Sigmoid colon (tissue), 7 donors: ENCODE results near the gene LHFPL6. TPM values are rescaled to one million over a fixed set of nuclear protein-coding genes. Genes with fewer than 3 reads are reported as not detected.

Source experiments
- DNase-seq: peaks from one replicate; pipeline ENCODE4 v3.0.0-alpha.2; 2019
- H3K27ac ChIP-seq, 4 donors: fragments of 200-600 bp; sonication (generic); one replicate each; pipeline ENCODE4 v1.5.1; 2016 to 2019; ENCODE audit warnings: mild to moderate bottlenecking in 1 of 4
- H3K27me3 ChIP-seq, 3 donors: fragments of 200-600 bp; sonication (generic); one replicate each; pipeline ENCODE4 v1.5.1; 2019; ENCODE audit warnings: mild to moderate bottlenecking in 1 of 3
- H3K36me3 ChIP-seq, 4 donors: fragments of 200-600 bp; sonication (generic); one replicate each; pipeline ENCODE4 v1.5.1; 2016 to 2019
- H3K4me1 ChIP-seq, 4 donors: fragments of 200-600 bp; sonication (generic); one replicate each; pipeline ENCODE4 v1.5.1; 2017 to 2019
- H3K4me3 ChIP-seq, 4 donors: fragments of 200-600 bp; sonication (generic); one replicate each; pipeline ENCODE4 v1.5.1; 2017 to 2019; ENCODE audit warnings: mild to moderate bottlenecking in 2 of 4, moderate library complexity in 1 of 4
- H3K9me3 ChIP-seq, 4 donors: fragments of 200-600 bp in 3 of 4; sonication (generic) in 3 of 4; one replicate each; pipeline versions ENCODE4 v1.5.1 to v1.6.1; 2013 to 2019
- EP300 ChIP-seq, 4 donors: sonication (generic); formaldehyde crosslinking; IDR thresholded peaks; one replicate each; pipeline ENCODE4 v1.6.1; 2017; ENCODE audit warnings: antibody characterized with exemption in 4 of 4
- POLR2A ChIP-seq, 2 donors: fragments of 450-650 bp; IDR thresholded peaks; one replicate each; pipeline ENCODE4 v1.6.1; 2016; ENCODE audit warnings: antibody characterized with exemption in 2 of 2, mild to moderate bottlenecking in 2 of 2, moderate library complexity in 2 of 2
- POLR2AphosphoS5 ChIP-seq, 4 donors: sonication (generic); formaldehyde crosslinking; IDR thresholded peaks; one replicate each; pipeline ENCODE4 v1.6.1; 2017; ENCODE audit warnings: antibody characterized with exemption in 4 of 4
- WGBS, 2 donors: extraction: QIAGEN DNeasy Blood & Tissue Kit; methylation state at CpG; one replicate each; pipeline ENCODE4 v1.1.7; 2013; 5-methylcytosine and 5-hydroxymethylcytosine counted together
- intact Hi-C: fragments of 100-400 bp; cut with DNase I; formaldehyde crosslinking; loops from one replicate; pipeline ENCODE4 v1.15.1; 2023
- polyA plus RNA-seq, 3 donors: library from polyadenylated mRNA; stranded (reverse); fragments of 200-250 nt; gene quantifications; one replicate each; pipeline ENCODE4 v1.2.3, GENCODE V29; 2013
- total RNA-seq, 4 donors: library from RNA; depleted of rRNA; stranded (reverse); fragments of >200 nt; gene quantifications; one replicate each; pipeline ENCODE4 v1.1.0, GENCODE V29; 2016
- TF ChIP-seq, protein P1 (sequence below), 4 experiments: fragments of 450-650 bp in 3 of 4; fragments of 200-600 bp in 1 of 4; IDR thresholded peaks; one replicate each; pipeline ENCODE4 v1.5.1; 2016 to 2019; ENCODE audit warnings: antibody characterized with exemption in 4 of 4, mild to moderate bottlenecking in 3 of 4, moderate library complexity in 2 of 4
- donor health status: healthy with polysubstance abuse.
- donor health status: Bipolar disorder and iron deficiency.
- donor health status: healthy.

Gene LHFPL6
- total and polyA plus RNA-seq, 7 donors: 2.5 to 69.2 (median 41.7) TPM

DNA sequence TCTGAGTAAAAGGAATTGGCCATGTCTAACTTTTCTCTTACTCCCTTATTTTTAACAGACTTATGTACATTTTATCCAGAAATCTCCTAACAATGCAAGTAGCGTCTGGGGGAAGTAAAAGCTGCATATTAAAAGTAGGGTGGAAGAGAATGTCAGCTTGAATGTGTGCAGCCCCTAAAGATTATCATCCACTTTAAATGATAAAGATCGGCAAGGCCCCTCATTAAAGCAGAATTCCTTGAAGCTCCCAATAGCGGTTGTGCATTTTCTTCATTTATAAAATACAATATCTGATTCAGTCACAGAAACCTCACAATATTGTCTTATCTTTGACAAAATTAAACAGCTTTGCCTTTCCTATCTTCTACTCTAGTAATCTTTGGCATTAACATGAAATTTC, 184.6 kb downstream of the LHFPL6 start:
- intact Hi-C loops: no loop called here
- H3K4me1 ChIP-seq: peaks cover 0 to 30% (median 13%) of the 10 kb centered on the region in 4 donors
- TF ChIP-seq POLR2A (IDR thresholded peaks at IDR 0.05): no peak
- TF ChIP-seq, protein P1, sequence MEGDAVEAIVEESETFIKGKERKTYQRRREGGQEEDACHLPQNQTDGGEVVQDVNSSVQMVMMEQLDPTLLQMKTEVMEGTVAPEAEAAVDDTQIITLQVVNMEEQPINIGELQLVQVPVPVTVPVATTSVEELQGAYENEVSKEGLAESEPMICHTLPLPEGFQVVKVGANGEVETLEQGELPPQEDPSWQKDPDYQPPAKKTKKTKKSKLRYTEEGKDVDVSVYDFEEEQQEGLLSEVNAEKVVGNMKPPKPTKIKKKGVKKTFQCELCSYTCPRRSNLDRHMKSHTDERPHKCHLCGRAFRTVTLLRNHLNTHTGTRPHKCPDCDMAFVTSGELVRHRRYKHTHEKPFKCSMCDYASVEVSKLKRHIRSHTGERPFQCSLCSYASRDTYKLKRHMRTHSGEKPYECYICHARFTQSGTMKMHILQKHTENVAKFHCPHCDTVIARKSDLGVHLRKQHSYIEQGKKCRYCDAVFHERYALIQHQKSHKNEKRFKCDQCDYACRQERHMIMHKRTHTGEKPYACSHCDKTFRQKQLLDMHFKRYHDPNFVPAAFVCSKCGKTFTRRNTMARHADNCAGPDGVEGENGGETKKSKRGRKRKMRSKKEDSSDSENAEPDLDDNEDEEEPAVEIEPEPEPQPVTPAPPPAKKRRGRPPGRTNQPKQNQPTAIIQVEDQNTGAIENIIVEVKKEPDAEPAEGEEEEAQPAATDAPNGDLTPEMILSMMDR (IDR thresholded peaks at IDR 0.05): no peak
- no peak for TF ChIP-seq POLR2AphosphoS5 (IDR thresholded peaks at IDR 0.05)
- no peak for TF ChIP-seq EP300 (IDR thresholded peaks at IDR 0.05)
- H3K27ac ChIP-seq: no peak overlapping the region
- no peak overlapping the region for H3K4me3 ChIP-seq
- H3K9me3 ChIP-seq: no peaks in the 10 kb centered on the region
- H3K27me3 ChIP-seq: no peaks in the 10 kb centered on the region
- WGBS, 2 donors: 87 to 88% methylated on average over 3 of the region's 3 CpGs
- H3K36me3 ChIP-seq: no peaks in the 10 kb centered on the region
- DNase-seq: no peak

DNA sequence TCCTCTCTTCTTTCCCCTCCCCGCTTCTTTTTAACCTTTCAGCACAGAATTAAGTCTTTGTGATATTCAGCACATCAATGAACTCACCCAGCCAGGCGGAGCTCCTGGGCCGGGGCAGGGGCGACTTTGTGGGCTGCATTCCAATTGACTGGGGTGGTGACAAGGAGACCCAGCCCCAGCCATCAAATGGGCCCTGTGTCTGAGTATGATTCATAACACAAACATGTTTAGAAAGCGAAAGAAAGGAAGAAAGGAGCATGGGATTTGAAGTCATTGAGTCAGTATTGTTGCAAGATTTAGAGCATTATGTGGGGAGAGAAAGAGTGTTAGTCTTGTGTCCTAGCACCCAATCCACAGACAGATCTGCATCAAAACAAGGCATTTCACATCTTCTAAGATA, 185.3 kb downstream of the LHFPL6 start:
- H3K4me1 ChIP-seq: peaks cover 0 to 30% (median 13%) of the 10 kb centered on the region in 4 donors

DNA sequence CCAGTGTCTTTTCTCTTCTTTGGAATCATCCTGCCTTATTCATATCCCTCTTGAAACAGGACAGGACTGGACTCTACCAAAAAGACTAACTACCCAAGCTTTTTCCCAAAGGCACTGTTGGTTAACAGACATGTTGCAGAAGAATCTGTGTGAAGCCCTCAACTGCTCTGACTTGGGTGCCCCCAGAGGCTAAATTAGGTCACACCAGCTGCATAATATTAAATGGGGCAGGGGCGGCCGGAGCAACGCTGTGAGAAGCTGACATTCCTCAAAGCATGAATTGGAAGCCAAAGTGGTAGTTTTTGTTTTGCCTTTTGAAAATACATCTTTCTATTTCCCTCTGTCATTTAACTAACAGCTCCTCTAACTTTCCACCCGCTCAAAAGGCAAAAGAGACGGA, 185.9 kb downstream of the LHFPL6 start:
- Histone ChIP-seq H3K4me3 (no peak overlapping the region), H3K36me3 (no peaks in the 10 kb centered on the region), H3K27ac (peak overlapping the region in 3 of 4 donors; percentile 1 to 38 (median 6)), H3K27me3 (no peaks in the 10 kb centered on the region), H3K9me3 (no peaks in the 10 kb centered on the region), H3K4me1 (peaks cover 0 to 30% (median 13%) of the 10 kb centered on the region in 4 donors)
- 67 to 91% methylated on average over 5 of the region's 5 CpGs for WGBS, 2 donors
- intact Hi-C loops: no loop called here
- TF ChIP-seq POLR2AphosphoS5 (IDR thresholded peaks at IDR 0.05) (no peak), EP300 (IDR thresholded peaks at IDR 0.05) (no peak), POLR2A (IDR thresholded peaks at IDR 0.05) (no peak)
- TF ChIP-seq, protein P1 (IDR thresholded peaks at IDR 0.05): no peak
- DNase-seq: no peak

More for the DNA sequence above, 185.3 kb downstream of the LHFPL6 start:
- no peak for TF ChIP-seq EP300 (IDR thresholded peaks at IDR 0.05)
- TF ChIP-seq POLR2AphosphoS5 (IDR thresholded peaks at IDR 0.05): no peak
- no peak for TF ChIP-seq POLR2A (IDR thresholded peaks at IDR 0.05)
- TF ChIP-seq, protein P1 (IDR thresholded peaks at IDR 0.05): no peak
- Histone ChIP-seq H3K27me3 (no peaks in the 10 kb centered on the region), H3K27ac (peak overlapping the region in 3 of 4 donors; percentile 1 to 38 (median 6)), H3K9me3 (no peaks in the 10 kb centered on the region), H3K4me3 (no peak overlapping the region), H3K36me3 (no peaks in the 10 kb centered on the region)
- DNase-seq: no peak
- intact Hi-C loops: no loop called here
- WGBS, 2 donors: 65 to 75% methylated on average over 5 of the region's 5 CpGs

DNA sequence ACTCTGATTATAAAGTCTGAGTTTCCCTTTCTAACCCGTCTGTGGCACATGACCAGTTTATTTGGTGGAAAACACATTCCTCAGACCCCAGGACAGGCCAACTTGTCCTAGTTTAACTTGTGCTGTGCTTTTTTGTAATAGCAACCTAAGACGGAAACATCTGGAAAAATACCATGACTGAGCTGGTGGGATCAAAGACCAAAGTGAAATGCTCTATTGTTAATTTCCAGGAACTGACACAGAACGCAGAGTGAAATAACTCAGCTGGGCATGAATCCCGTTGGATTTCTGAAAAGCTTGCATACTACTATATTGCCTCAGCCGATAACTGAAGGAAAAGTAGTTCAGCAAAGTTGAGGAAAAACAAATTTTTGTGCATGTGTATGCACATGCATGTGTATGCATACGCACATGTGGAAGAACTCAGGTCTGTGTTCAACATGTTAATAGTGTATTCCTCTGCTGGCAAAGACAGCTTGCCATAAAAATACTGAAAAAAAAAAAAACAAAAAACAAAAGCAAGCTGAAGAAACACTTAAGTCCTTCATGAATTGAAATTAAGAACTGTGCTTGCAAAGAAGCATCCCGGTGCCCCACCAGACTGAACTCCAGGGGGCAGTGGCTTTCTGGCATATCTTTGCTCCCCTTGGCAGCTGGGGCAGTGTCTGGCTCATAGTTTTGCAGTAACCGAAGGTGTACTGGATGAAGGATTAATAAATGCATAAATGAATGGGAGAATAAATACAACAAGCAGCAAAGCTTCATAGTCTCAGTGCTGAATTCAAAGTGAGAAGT, 187.8 kb downstream of the LHFPL6 start:
- Histone ChIP-seq H3K27ac (peak overlapping the region; percentile 30 to 65 (median 61)), H3K4me3 (no peak overlapping the region), H3K36me3 (no peaks in the 10 kb centered on the region), H3K9me3 (no peaks in the 10 kb centered on the region), H3K4me1 (peaks cover 0 to 34% (median 13%) of the 10 kb centered on the region in 4 donors), H3K27me3 (no peaks in the 10 kb centered on the region)
- WGBS, 2 donors: 53 to 54% methylated on average over 8 of the region's 8 CpGs
- TF ChIP-seq EP300 (IDR thresholded peaks at IDR 0.05) (peak in 1 of 4 donors; percentile 49), POLR2A (IDR thresholded peaks at IDR 0.05) (no peak), POLR2AphosphoS5 (IDR thresholded peaks at IDR 0.05) (peak; percentile 47 to 69 (median 64))
- TF ChIP-seq, protein P1 (IDR thresholded peaks at IDR 0.05): peak in 3 of 4 experiments; percentile 26 to 57 (median 47)
- peak; percentile 77 for DNase-seq
- intact Hi-C loops: loop anchor here (2.0 kb wide), 1 partner anchor 186 kb away; no protein-coding TSS in a partner anchor
